ENCODE measurements around the gene E2F2. TPM values are rescaled to one million over a fixed set of nuclear protein-coding genes. Genes with fewer than 3 reads are reported as not detected.

The E2F2 gene
- total and polyA plus RNA-seq, 2 of the 13 experiments (the other 11 are each of a cell fraction or from before 2014, with no cell fraction given), result 0.65 to 6.6 TPM

DNA sequence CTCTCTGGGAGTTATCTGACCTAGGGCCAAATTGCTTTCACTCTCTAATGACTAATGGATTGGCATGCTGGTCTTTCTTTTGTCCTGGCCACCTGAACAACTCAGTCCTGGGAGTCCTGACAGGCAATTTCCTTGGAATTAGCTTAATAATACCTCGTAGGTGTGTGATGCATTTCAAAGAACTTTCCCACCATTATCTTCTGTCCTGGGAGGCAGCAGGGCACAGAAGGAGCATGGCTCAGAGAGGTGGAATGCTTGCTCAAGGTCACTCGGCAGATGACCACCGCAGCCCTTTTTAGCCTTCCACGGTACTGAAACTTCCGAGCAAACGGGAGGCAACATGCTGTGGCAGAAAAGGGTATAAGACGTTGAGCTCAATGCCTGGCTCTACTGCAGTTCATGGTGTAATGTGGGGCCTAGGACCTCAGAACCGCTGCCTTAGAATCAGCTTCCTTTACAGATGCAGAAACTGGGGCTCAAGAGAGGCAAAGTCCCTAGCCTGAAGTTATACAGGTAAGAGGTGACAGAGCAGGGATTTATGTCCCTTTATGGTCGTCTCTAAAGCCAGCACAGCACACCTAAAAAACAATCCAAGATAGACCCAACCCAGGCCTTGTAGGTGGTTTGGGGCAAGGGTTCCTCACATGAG, 25.1 kb upstream of the E2F2 start (continued):
- TF ChIP-seq, protein P1, sequence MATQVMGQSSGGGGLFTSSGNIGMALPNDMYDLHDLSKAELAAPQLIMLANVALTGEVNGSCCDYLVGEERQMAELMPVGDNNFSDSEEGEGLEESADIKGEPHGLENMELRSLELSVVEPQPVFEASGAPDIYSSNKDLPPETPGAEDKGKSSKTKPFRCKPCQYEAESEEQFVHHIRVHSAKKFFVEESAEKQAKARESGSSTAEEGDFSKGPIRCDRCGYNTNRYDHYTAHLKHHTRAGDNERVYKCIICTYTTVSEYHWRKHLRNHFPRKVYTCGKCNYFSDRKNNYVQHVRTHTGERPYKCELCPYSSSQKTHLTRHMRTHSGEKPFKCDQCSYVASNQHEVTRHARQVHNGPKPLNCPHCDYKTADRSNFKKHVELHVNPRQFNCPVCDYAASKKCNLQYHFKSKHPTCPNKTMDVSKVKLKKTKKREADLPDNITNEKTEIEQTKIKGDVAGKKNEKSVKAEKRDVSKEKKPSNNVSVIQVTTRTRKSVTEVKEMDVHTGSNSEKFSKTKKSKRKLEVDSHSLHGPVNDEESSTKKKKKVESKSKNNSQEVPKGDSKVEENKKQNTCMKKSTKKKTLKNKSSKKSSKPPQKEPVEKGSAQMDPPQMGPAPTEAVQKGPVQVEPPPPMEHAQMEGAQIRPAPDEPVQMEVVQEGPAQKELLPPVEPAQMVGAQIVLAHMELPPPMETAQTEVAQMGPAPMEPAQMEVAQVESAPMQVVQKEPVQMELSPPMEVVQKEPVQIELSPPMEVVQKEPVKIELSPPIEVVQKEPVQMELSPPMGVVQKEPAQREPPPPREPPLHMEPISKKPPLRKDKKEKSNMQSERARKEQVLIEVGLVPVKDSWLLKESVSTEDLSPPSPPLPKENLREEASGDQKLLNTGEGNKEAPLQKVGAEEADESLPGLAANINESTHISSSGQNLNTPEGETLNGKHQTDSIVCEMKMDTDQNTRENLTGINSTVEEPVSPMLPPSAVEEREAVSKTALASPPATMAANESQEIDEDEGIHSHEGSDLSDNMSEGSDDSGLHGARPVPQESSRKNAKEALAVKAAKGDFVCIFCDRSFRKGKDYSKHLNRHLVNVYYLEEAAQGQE (IDR thresholded peaks at IDR 0.05; ENCODE audit: borderline replicate concordance in 1 of 2, low read depth in 1 of 2, low read length in 2 of 2), result peak in 1 of 2 experiments; percentile 23; a peak in 2 of 4 replicates
- TF ChIP-seq, protein P2, sequence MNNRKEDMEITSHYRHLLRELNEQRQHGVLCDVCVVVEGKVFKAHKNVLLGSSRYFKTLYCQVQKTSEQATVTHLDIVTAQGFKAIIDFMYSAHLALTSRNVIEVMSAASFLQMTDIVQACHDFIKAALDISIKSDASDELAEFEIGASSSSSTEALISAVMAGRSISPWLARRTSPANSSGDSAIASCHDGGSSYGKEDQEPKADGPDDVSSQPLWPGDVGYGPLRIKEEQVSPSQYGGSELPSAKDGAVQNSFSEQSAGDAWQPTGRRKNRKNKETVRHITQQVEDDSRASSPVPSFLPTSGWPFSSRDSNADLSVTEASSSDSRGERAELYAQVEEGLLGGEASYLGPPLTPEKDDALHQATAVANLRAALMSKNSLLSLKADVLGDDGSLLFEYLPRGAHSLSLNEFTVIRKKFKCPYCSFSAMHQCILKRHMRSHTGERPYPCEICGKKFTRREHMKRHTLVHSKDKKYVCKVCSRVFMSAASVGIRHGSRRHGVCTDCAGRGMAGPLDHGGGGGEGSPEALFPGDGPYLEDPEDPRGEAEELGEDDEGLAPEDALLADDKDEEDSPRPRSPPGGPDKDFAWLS (CRISPR knock-in tag; IDR thresholded peaks at IDR 0.05; ENCODE audit: borderline replicate concordance), result no peak
- TF ChIP-seq KDM1A (CRISPR knock-in tag; IDR thresholded peaks at IDR 0.05), result 0 out of 2 replicates have a peak, but pooled peaks have one; percentile 18
- TF ChIP-seq XRCC5 (optimal IDR thresholded peaks at IDR 0.05; ENCODE audit: low read length), result peak; percentile 13
- TF ChIP-seq ZC3H4 (CRISPR knock-in tag; IDR thresholded peaks at IDR 0.05; ENCODE audit: borderline replicate concordance), result peak; percentile 47; the same call in 1 of the 2 replicates
- TF ChIP-seq, protein P3, sequence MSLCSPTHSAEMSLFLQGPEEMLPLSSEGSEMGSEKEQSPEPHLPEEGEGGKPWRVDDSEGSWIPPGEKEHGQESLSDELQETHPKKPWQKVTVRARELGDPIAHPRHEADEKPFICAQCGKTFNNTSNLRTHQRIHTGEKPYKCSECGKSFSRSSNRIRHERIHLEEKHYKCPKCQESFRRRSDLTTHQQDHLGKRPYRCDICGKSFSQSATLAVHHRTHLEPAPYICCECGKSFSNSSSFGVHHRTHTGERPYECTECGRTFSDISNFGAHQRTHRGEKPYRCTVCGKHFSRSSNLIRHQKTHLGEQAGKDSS (CRISPR knock-in tag; IDR thresholded peaks at IDR 0.05; ENCODE audit: borderline replicate concordance, low read depth), result no peak
- no peak for TF ChIP-seq ZNF564 (CRISPR knock-in tag; IDR thresholded peaks at IDR 0.05)
- TF ChIP-seq, protein P4, sequence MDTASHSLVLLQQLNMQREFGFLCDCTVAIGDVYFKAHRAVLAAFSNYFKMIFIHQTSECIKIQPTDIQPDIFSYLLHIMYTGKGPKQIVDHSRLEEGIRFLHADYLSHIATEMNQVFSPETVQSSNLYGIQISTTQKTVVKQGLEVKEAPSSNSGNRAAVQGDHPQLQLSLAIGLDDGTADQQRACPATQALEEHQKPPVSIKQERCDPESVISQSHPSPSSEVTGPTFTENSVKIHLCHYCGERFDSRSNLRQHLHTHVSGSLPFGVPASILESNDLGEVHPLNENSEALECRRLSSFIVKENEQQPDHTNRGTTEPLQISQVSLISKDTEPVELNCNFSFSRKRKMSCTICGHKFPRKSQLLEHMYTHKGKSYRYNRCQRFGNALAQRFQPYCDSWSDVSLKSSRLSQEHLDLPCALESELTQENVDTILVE (CRISPR knock-in tag; IDR thresholded peaks at IDR 0.05), result 0 out of 2 replicates have a peak, but pooled peaks have one; percentile 26
- TF ChIP-seq, protein P5, sequence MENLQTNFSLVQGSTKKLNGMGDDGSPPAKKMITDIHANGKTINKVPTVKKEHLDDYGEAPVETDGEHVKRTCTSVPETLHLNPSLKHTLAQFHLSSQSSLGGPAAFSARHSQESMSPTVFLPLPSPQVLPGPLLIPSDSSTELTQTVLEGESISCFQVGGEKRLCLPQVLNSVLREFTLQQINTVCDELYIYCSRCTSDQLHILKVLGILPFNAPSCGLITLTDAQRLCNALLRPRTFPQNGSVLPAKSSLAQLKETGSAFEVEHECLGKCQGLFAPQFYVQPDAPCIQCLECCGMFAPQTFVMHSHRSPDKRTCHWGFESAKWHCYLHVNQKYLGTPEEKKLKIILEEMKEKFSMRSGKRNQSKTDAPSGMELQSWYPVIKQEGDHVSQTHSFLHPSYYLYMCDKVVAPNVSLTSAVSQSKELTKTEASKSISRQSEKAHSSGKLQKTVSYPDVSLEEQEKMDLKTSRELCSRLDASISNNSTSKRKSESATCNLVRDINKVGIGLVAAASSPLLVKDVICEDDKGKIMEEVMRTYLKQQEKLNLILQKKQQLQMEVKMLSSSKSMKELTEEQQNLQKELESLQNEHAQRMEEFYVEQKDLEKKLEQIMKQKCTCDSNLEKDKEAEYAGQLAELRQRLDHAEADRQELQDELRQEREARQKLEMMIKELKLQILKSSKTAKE (CRISPR knock-in tag; IDR thresholded peaks at IDR 0.05; ENCODE audit: borderline replicate concordance), result no peak
- TF ChIP-seq, protein P6, sequence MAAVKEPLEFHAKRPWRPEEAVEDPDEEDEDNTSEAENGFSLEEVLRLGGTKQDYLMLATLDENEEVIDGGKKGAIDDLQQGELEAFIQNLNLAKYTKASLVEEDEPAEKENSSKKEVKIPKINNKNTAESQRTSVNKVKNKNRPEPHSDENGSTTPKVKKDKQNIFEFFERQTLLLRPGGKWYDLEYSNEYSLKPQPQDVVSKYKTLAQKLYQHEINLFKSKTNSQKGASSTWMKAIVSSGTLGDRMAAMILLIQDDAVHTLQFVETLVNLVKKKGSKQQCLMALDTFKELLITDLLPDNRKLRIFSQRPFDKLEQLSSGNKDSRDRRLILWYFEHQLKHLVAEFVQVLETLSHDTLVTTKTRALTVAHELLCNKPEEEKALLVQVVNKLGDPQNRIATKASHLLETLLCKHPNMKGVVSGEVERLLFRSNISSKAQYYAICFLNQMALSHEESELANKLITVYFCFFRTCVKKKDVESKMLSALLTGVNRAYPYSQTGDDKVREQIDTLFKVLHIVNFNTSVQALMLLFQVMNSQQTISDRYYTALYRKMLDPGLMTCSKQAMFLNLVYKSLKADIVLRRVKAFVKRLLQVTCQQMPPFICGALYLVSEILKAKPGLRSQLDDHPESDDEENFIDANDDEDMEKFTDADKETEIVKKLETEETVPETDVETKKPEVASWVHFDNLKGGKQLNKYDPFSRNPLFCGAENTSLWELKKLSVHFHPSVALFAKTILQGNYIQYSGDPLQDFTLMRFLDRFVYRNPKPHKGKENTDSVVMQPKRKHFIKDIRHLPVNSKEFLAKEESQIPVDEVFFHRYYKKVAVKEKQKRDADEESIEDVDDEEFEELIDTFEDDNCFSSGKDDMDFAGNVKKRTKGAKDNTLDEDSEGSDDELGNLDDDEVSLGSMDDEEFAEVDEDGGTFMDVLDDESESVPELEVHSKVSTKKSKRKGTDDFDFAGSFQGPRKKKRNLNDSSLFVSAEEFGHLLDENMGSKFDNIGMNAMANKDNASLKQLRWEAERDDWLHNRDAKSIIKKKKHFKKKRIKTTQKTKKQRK (IDR thresholded peaks at IDR 0.05; ENCODE audit: low read length), result no peak
- TF ChIP-seq, protein P7, sequence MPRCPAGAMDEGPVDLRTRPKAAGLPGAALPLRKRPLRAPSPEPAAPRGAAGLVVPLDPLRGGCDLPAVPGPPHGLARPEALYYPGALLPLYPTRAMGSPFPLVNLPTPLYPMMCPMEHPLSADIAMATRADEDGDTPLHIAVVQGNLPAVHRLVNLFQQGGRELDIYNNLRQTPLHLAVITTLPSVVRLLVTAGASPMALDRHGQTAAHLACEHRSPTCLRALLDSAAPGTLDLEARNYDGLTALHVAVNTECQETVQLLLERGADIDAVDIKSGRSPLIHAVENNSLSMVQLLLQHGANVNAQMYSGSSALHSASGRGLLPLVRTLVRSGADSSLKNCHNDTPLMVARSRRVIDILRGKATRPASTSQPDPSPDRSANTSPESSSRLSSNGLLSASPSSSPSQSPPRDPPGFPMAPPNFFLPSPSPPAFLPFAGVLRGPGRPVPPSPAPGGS (CRISPR knock-in tag; IDR thresholded peaks at IDR 0.05), result no peak; the same call in 1 of the 2 replicates
- peak; percentile 44; the same call in 1 of the 2 replicates for TF ChIP-seq HDAC1 (CRISPR knock-in tag; IDR thresholded peaks at IDR 0.05)

Measured in HepG2 (cell line).